ENCODE data around the gene GRAMD2A. TPM values are rescaled to one million over a fixed set of nuclear protein-coding genes. Genes with fewer than 3 reads are reported as not detected.

GRAMD2A gene
- total RNA-seq, 1 donor from 2014 or later, result 0.13 TPM

GRCh38 chr15:72220687-72221086 is 23.1 kb upstream of the GRAMD2A start:
- no peak for DNase-seq (ENCODE audit: low read depth in 2 of 2)

- DNase-seq (ENCODE audit: low read depth in 2 of 2), result no peak
These were observed 19.6 kb upstream of the GRAMD2A start for GRCh38 chr15:72217216-72217615.

GRCh38 chr15:72216079-72216478 is 18.5 kb upstream of the GRAMD2A start:
- DNase-seq (ENCODE audit: low read depth in 2 of 2), result no peak

- no peak for DNase-seq (ENCODE audit: low read depth in 2 of 2)
These were observed 10.0 kb upstream of the GRAMD2A start for GRCh38 chr15:72207558-72208085.

GRCh38 chr15:72206677-72207000 is 9.1 kb upstream of the GRAMD2A start:
- no peak for DNase-seq (ENCODE audit: low read depth in 2 of 2)

GRCh38 chr15:72205896-72206676 is 8.5 kb upstream of the GRAMD2A start:
- DNase-seq (ENCODE audit: low read depth in 2 of 2), result no peak

- DNase-seq (ENCODE audit: low read depth in 2 of 2), result no peak
These were observed 7.7 kb upstream of the GRAMD2A start for GRCh38 chr15:72205273-72205672.

- DNase-seq (ENCODE audit: low read depth in 2 of 2), result peak; percentile 81 to 88
These were observed 5.9 kb upstream of the GRAMD2A start for GRCh38 chr15:72203507-72203837.

- no peak for DNase-seq (ENCODE audit: low read depth in 2 of 2)
These were observed 5.4 kb upstream of the GRAMD2A start for GRCh38 chr15:72202801-72203506.

GRCh38 chr15:72202302-72202701 is 4.7 kb upstream of the GRAMD2A start:
- DNase-seq (ENCODE audit: low read depth in 2 of 2), result no peak

GRCh38 chr15:72201391-72201921 is 3.9 kb upstream of the GRAMD2A start:
- DNase-seq (ENCODE audit: low read depth in 2 of 2), result no peak

- DNase-seq (ENCODE audit: low read depth in 2 of 2), result no peak
These were observed 3.0 kb upstream of the GRAMD2A start for GRCh38 chr15:72200395-72201237.

- DNase-seq (ENCODE audit: low read depth in 2 of 2), result peak; percentile 70 to 80
These were observed 2.2 kb upstream of the GRAMD2A start for GRCh38 chr15:72199721-72200212.

GRCh38 chr15:72199205-72199515 is 1.6 kb upstream of the GRAMD2A start:
- DNase-seq (ENCODE audit: low read depth in 2 of 2), result no peak

GRCh38 chr15:72198356-72199204 is 993 bp upstream of the GRAMD2A start:
- DNase-seq (ENCODE audit: low read depth in 2 of 2), result no peak

- no peak for DNase-seq (ENCODE audit: low read depth in 2 of 2)
These were observed 537 bp downstream of the GRAMD2A start for GRCh38 chr15:72197041-72197459.

- no peak for DNase-seq (ENCODE audit: low read depth in 2 of 2)
These were observed 1.1 kb downstream of the GRAMD2A start for GRCh38 chr15:72196409-72197040.

GRCh38 chr15:72195101-72195511 is 2.5 kb downstream of the GRAMD2A start:
- no peak for DNase-seq (ENCODE audit: low read depth in 2 of 2)

GRCh38 chr15:72193836-72194396 is 3.7 kb downstream of the GRAMD2A start:
- no peak for DNase-seq (ENCODE audit: low read depth in 2 of 2)

GRCh38 chr15:72192416-72192815 is 5.2 kb downstream of the GRAMD2A start:
- DNase-seq (ENCODE audit: low read depth in 2 of 2), result no peak

Measured in dermis microvascular lymphatic vessel endothelial cell (primary cell).